ENCODE results near the gene GLI1.

GLI1 gene

GRCh38 chr12:57483466-57483865 lies 23.9 kb downstream of the GLI1 start:
- H3K4me3 ChIP-seq (replicated peaks in 1 of 2; ENCODE audit: low read depth in 2 of 2, low read length in 2 of 2) = no peak overlapping the region
- peak; percentile 58 to 60 for DNase-seq (ENCODE audit: low read depth in 2 of 2)
- TF ChIP-seq, protein P1, sequence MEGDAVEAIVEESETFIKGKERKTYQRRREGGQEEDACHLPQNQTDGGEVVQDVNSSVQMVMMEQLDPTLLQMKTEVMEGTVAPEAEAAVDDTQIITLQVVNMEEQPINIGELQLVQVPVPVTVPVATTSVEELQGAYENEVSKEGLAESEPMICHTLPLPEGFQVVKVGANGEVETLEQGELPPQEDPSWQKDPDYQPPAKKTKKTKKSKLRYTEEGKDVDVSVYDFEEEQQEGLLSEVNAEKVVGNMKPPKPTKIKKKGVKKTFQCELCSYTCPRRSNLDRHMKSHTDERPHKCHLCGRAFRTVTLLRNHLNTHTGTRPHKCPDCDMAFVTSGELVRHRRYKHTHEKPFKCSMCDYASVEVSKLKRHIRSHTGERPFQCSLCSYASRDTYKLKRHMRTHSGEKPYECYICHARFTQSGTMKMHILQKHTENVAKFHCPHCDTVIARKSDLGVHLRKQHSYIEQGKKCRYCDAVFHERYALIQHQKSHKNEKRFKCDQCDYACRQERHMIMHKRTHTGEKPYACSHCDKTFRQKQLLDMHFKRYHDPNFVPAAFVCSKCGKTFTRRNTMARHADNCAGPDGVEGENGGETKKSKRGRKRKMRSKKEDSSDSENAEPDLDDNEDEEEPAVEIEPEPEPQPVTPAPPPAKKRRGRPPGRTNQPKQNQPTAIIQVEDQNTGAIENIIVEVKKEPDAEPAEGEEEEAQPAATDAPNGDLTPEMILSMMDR (IDR thresholded peaks at IDR 0.05; ENCODE audit: low read depth, low read length) = no peak

- no peak for DNase-seq (ENCODE audit: low read depth in 2 of 2)
- TF ChIP-seq, protein P1 (IDR thresholded peaks at IDR 0.05; ENCODE audit: low read depth, low read length) = no peak
- H3K4me3 ChIP-seq (replicated peaks in 1 of 2; ENCODE audit: low read depth in 2 of 2, low read length in 2 of 2) = no peak overlapping the region
These were observed 26.1 kb downstream of the GLI1 start for GRCh38 chr12:57485695-57486094.

GRCh38 chr12:57487055-57487596 lies 27.5 kb downstream of the GLI1 start:
- H3K4me3 ChIP-seq (replicated peaks in 1 of 2; ENCODE audit: low read depth in 2 of 2, low read length in 2 of 2) = peak overlapping the region in 1 of 2 donors; percentile 41
- TF ChIP-seq, protein P1 (IDR thresholded peaks at IDR 0.05; ENCODE audit: low read depth, low read length) = no peak
- DNase-seq (ENCODE audit: low read depth in 2 of 2) = no peak

DNA sequence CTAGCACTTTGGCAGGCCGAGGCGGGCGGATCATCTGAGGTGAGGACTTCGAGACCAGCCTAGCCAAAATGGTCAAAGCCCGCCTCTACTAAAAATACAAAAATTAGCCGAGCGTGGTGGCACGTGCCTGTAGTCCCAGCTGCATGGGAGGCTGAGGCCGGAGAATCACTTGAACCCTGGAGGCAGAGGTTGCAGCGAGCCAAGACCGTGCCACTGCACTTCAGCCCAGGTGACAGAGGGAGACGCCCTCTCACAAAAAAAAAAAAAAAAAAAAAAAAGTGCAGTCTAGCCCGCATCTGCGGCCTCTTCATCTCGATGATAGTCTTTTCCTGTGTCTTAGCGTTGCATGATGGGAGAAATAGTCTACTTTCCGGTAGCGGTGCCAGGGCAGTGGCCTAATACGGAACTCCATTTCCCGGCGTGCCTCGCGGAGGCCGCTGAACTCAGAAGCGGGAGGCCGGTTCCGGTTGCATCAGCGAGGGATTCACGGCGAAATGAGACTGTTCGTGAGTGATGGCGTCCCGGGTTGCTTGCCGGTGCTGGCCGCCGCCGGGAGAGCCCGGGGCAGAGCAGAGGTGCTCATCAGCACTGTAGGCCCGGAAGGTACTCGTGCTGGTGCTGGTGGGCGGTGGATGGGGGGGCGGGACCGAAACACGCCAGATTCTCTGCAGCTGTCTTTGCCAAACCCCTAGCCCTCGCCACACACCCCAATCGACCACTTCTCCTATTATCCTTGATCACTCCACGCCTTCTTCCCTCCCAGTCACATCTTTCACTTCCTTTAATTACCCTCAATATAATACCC lies 28.2 kb downstream of the GLI1 start, which contains the start of gene MARS1:
MARS1 (plus strand) TSS at position 472 of the 805 bp plus-strand sequence; CDS start at position 495, 23 bp downstream.
- TF ChIP-seq, protein P1 (IDR thresholded peaks at IDR 0.05; ENCODE audit: low read depth, low read length) = no peak
- peak within 1 kb of the TSS; percentile 99 for H3K4me3 ChIP-seq (replicated peaks in 1 of 2; ENCODE audit: low read depth in 2 of 2, low read length in 2 of 2)
- DNase-seq (ENCODE audit: low read depth in 2 of 2) = peak; percentile 96 to 97

GRCh38 chr12:57488402-57489156 lies 29.0 kb downstream of the GLI1 start:
- no peak for DNase-seq (ENCODE audit: low read depth in 2 of 2)
- TF ChIP-seq, protein P1 (IDR thresholded peaks at IDR 0.05; ENCODE audit: low read depth, low read length) = no peak
- H3K4me3 ChIP-seq (replicated peaks in 1 of 2; ENCODE audit: low read depth in 2 of 2, low read length in 2 of 2) = peak overlapping the region; percentile 99

GRCh38 chr12:57489157-57489641 lies 29.6 kb downstream of the GLI1 start:
- peak overlapping the region; percentile 99 for H3K4me3 ChIP-seq (replicated peaks in 1 of 2; ENCODE audit: low read depth in 2 of 2, low read length in 2 of 2)
- TF ChIP-seq, protein P1 (IDR thresholded peaks at IDR 0.05; ENCODE audit: low read depth, low read length) = no peak
- DNase-seq (ENCODE audit: low read depth in 2 of 2) = peak in 1 of 2 donors; percentile 37
